ENCODE results near the gene SPPL3.

SPPL3 gene

GRCh38 chr12:120872487-120872886 is 31.7 kb downstream of the SPPL3 start:
- DNase-seq = no peak

- DNase-seq = no peak
These were observed 33.7 kb downstream of the SPPL3 start for GRCh38 chr12:120870415-120870814.

GRCh38 chr12:120869376-120869775 is 34.8 kb downstream of the SPPL3 start:
- no peak for DNase-seq

GRCh38 chr12:120866108-120866507 is 38.0 kb downstream of the SPPL3 start:
- no peak for DNase-seq

- no peak for DNase-seq
These were observed 39.1 kb downstream of the SPPL3 start for GRCh38 chr12:120865098-120865497.

GRCh38 chr12:120862664-120863063 is 41.5 kb downstream of the SPPL3 start:
- DNase-seq = no peak

- DNase-seq = no peak
These were observed 42.9 kb downstream of the SPPL3 start for GRCh38 chr12:120861074-120861795.

GRCh38 chr12:120858306-120859088 is 45.7 kb downstream of the SPPL3 start:
- no peak for DNase-seq

- DNase-seq = no peak
These were observed 47.2 kb downstream of the SPPL3 start for GRCh38 chr12:120856980-120857379.

- DNase-seq = no peak
These were observed 48.2 kb downstream of the SPPL3 start for GRCh38 chr12:120855823-120856588.

GRCh38 chr12:120854804-120855203 is 49.4 kb downstream of the SPPL3 start:
- no peak for DNase-seq

- no peak for DNase-seq
These were observed 51.0 kb downstream of the SPPL3 start for GRCh38 chr12:120853188-120853587.

GRCh38 chr12:120851944-120852343 is 52.2 kb downstream of the SPPL3 start:
- no peak for DNase-seq

- no peak for DNase-seq
These were observed 52.7 kb downstream of the SPPL3 start for GRCh38 chr12:120851444-120851843.

GRCh38 chr12:120849765-120850164 is 54.4 kb downstream of the SPPL3 start:
- DNase-seq = no peak

GRCh38 chr12:120847814-120848213 is 56.3 kb downstream of the SPPL3 start:
- no peak for DNase-seq

- DNase-seq = no peak
These were observed 56.8 kb downstream of the SPPL3 start for GRCh38 chr12:120847392-120847791.

- DNase-seq = no peak
These were observed 57.4 kb downstream of the SPPL3 start for GRCh38 chr12:120846721-120847120.

GRCh38 chr12:120845696-120846095 is 58.5 kb downstream of the SPPL3 start:
- DNase-seq = no peak

GRCh38 chr12:120844768-120845449 is 59.2 kb downstream of the SPPL3 start:
- no peak for DNase-seq

- no peak for DNase-seq
These were observed 59.9 kb downstream of the SPPL3 start for GRCh38 chr12:120844297-120844696.

- no peak for DNase-seq
These were observed 60.7 kb downstream of the SPPL3 start for GRCh38 chr12:120843472-120843871.

- no peak for DNase-seq
These were observed 61.6 kb downstream of the SPPL3 start for GRCh38 chr12:120842595-120842994.

Measured in T-helper 9 cell (primary cell).